SK-N-SH (cell line): ENCODE results near the gene KIF6. TPM values are rescaled to one million over a fixed set of nuclear protein-coding genes. Genes with fewer than 3 reads are reported as not detected.

ENCODE experiments used
- CTCF ChIA-PET: fragments of 300-600, 350-600 bp; formaldehyde crosslinking; extraction: SDS; loops from one replicate; lab custom pipeline; 2021; lab: Yijun Ruan, JAX
- POLR2A ChIA-PET: fragments of 350-600 bp; sonication (Branson Sonifier 250); formaldehyde crosslinking; extraction: SDS; loops from one replicate; lab custom pipeline; 2020; ENCODE audit warnings: antibody characterized with exemption, inconsistent platforms; lab: Yijun Ruan, JAX
- DNase-seq: peaks from one replicate; pipeline ENCODE4 v3.0.0; 2012
- H2AFZ ChIP-seq: fragments of 200-600 bp; sonication (generic); 2 replicates; pipeline ENCODE4 v1.8.1; 2016; ENCODE audit warnings: antibody characterized with exemption, mild to moderate bottlenecking, low read depth
- H3F3A ChIP-seq: fragments of 200-600 bp; sonication (generic); replicated peaks from 2 replicates; pipeline ENCODE3; 2016; ENCODE audit warnings: antibody characterized with exemption, mild to moderate bottlenecking; ENCODE audit not compliant: insufficient read depth
- H3K27ac ChIP-seq, 2 experiments: fragments of 200-500 bp in 1 of 2; fragments of 200-600 bp in 1 of 2; sonication (Bioruptor generic) in 1 of 2; sonication (generic), shearing (Covaris generic) in 1 of 2; 2 replicates each; pipeline versions ENCODE4 v1.5.1 to v1.6.1; 2014 to 2016; ENCODE audit warnings: low read depth in 2 of 2, inconsistent platforms in 1 of 2, low read length in 1 of 2, mild to moderate bottlenecking in 1 of 2, mixed read lengths in 1 of 2
- H3K27me3 ChIP-seq: fragments of 200-600 bp; sonication (generic), shearing (Covaris generic); 2 replicates; pipeline ENCODE4 v1.6.1; 2016; ENCODE audit warnings: mixed run types; ENCODE audit not compliant: insufficient read depth
- H3K36me3 ChIP-seq, 2 experiments: fragments of 200-500 bp in 1 of 2; fragments of 200-600 bp in 1 of 2; sonication (Bioruptor generic) in 1 of 2; sonication (generic) in 1 of 2; replicated peaks in 1 of 2; 2 replicates each; pipeline versions ENCODE3 to v1.5.1; 2014 to 2016; ENCODE audit warnings: low read length in 1 of 2, mild to moderate bottlenecking in 1 of 2; ENCODE audit not compliant: insufficient read depth in 2 of 2, control insufficient read depth in 1 of 2
- H3K4me1 ChIP-seq, 2 experiments: fragments of 200-500 bp in 1 of 2; fragments of 200-600 bp in 1 of 2; sonication (Bioruptor generic) in 1 of 2; sonication (generic), shearing (Covaris generic) in 1 of 2; 2 replicates each; pipeline versions ENCODE4 v1.5.1 to v1.6.1; 2014 to 2016; ENCODE audit warnings: low read depth in 1 of 2, low read length in 1 of 2, mixed run types in 1 of 2; ENCODE audit not compliant: insufficient read depth in 2 of 2, control insufficient read depth in 1 of 2
- H3K4me2 ChIP-seq: fragments of 200-600 bp; sonication (generic), shearing (Covaris generic); 2 replicates; pipeline ENCODE4 v1.6.1; 2017; ENCODE audit warnings: mixed run types
- H3K4me3 ChIP-seq, 2 experiments: fragments of 200-500 bp in 1 of 2; fragments of 200-600 bp in 1 of 2; sonication (Bioruptor generic) in 1 of 2; sonication (generic), shearing (Covaris generic) in 1 of 2; 2 replicates each; pipeline versions ENCODE4 v1.5.1 to v1.8.1; 2014 to 2016; ENCODE audit warnings: low read depth in 2 of 2, inconsistent platforms in 1 of 2, low read length in 1 of 2, mild to moderate bottlenecking in 1 of 2, mixed read lengths in 1 of 2, moderate library complexity in 1 of 2
- H3K79me2 ChIP-seq: fragments of 200-600 bp; sonication (generic); 2 replicates; pipeline ENCODE4 v1.8.1; 2017; ENCODE audit warnings: mild to moderate bottlenecking; ENCODE audit not compliant: insufficient read depth
- H3K9ac ChIP-seq: fragments of 200-600 bp; sonication (generic); 2 replicates; pipeline ENCODE4 v1.6.1; 2017; ENCODE audit warnings: mixed run types
- H3K9me2 ChIP-seq: fragments of 200-600 bp; sonication (generic); 2 replicates; pipeline ENCODE4 v1.6.1; 2017; ENCODE audit warnings: mixed run types
- H3K9me3 ChIP-seq: fragments of 200-600 bp; sonication (generic); 2 replicates; pipeline ENCODE4 v1.6.1; 2017; ENCODE audit warnings: mixed run types, mild to moderate bottlenecking, moderate library complexity
- H4K20me1 ChIP-seq: fragments of 200-600 bp; sonication (generic); 2 replicates; pipeline ENCODE4 v1.6.1; 2017; ENCODE audit warnings: mild to moderate bottlenecking, mixed run types; ENCODE audit not compliant: insufficient read depth
- CHD2 ChIP-seq: fragments of 150-350 bp; IDR thresholded peaks from 2 replicates; pipeline ENCODE4 v1.6.1; 2018; ENCODE audit warnings: low read length; ENCODE audit not compliant: partially characterized antibody
- ELF1 ChIP-seq: IDR thresholded peaks from 2 replicates; pipeline ENCODE4 v1.4.0; 2012
- EZH2phosphoT487 ChIP-seq: fragments of 200-600 bp; sonication (generic); IDR thresholded peaks from 2 replicates; pipeline ENCODE4 v1.6.1; 2017; ENCODE audit warnings: low read depth, mixed run types, mild to moderate bottlenecking, antibody characterized with exemption, moderate library complexity, borderline replicate concordance
- FOSL2 ChIP-seq: IDR thresholded peaks from 2 replicates; pipeline ENCODE4 v1.4.0; 2012; ENCODE audit warnings: low read depth, mild to moderate bottlenecking, moderate library complexity, borderline replicate concordance
- FOXJ3 ChIP-seq: sonication (generic); formaldehyde crosslinking; IDR thresholded peaks from 2 replicates; pipeline ENCODE4 v1.5.1; 2020; ENCODE audit warnings: mild to moderate bottlenecking, missing genetic modification reagents
- GABPA ChIP-seq: IDR thresholded peaks from 2 replicates; pipeline ENCODE4 v1.4.0; 2012; ENCODE audit warnings: low read depth, mild to moderate bottlenecking
- GATA2 ChIP-seq: sonication (generic); formaldehyde crosslinking; IDR thresholded peaks from 2 replicates; pipeline ENCODE4 v1.5.0; 2020; ENCODE audit warnings: mild to moderate bottlenecking, missing genetic modification reagents
- MEF2A ChIP-seq: IDR thresholded peaks from 2 replicates; pipeline ENCODE4 v1.4.0; 2012; ENCODE audit warnings: low read depth, borderline replicate concordance
- MXI1 ChIP-seq: IDR thresholded peaks from 2 replicates; pipeline ENCODE4 v1.6.1; 2012; ENCODE audit warnings: mild to moderate bottlenecking, low read depth, low read length, improper control_type of control experiment
- NFIC ChIP-seq: IDR thresholded peaks from 2 replicates; pipeline ENCODE4 v1.4.0; 2012; ENCODE audit warnings: borderline replicate concordance
- NRF1 ChIP-seq: IDR thresholded peaks from 2 replicates; pipeline ENCODE4 v1.6.1; 2012; ENCODE audit warnings: low read depth, mild to moderate bottlenecking, low read length
- PBX3 ChIP-seq: IDR thresholded peaks from 2 replicates; pipeline ENCODE4; 2012
- RCOR1 ChIP-seq: fragments of 150-350 bp; IDR thresholded peaks from 2 replicates; pipeline ENCODE4 v1.6.1; 2017; ENCODE audit warnings: antibody characterized with exemption, low read length
- RFX5 ChIP-seq: IDR thresholded peaks from 2 replicates; pipeline ENCODE4 v1.6.1; 2012; ENCODE audit warnings: mild to moderate bottlenecking, improper control_type of control experiment, low read length
- RXRA ChIP-seq: IDR thresholded peaks from 2 replicates; pipeline ENCODE4 v1.4.0; 2012; ENCODE audit warnings: low read depth, mild to moderate bottlenecking, borderline replicate concordance
- TCF12 ChIP-seq: IDR thresholded peaks from 2 replicates; pipeline ENCODE4 v1.4.0; 2012
- TEAD4 ChIP-seq: IDR thresholded peaks from 2 replicates; pipeline ENCODE4 v1.4.0; 2012; ENCODE audit warnings: mild to moderate bottlenecking, borderline replicate concordance; ENCODE audit not compliant: insufficient read depth
- USF2 ChIP-seq: fragments of 150-350 bp; IDR thresholded peaks from 2 replicates; pipeline ENCODE4 v1.6.1; 2017; ENCODE audit warnings: antibody characterized with exemption, low read length, low read depth, borderline replicate concordance
- YY1 ChIP-seq: IDR thresholded peaks from 2 replicates; pipeline ENCODE4 v1.4.0; 2012; ENCODE audit warnings: low read depth, mild to moderate bottlenecking
- polyA plus RNA-seq, 3 experiments: library from polyadenylated mRNA; depleted of rRNA; stranded (reverse); fragments of >200 nt; gene quantifications; 2 replicates each; pipeline ENCODE4 v1.2.3, GENCODE V29; 2012
- TF ChIP-seq, protein P1 (sequence below): IDR thresholded peaks from 2 replicates; pipeline ENCODE4 v1.4.0; 2012; ENCODE audit warnings: low read depth
- TF ChIP-seq, protein P2 (sequence below): fragments of 150-350 bp; IDR thresholded peaks from 2 replicates; pipeline ENCODE4 v1.6.1; 2016; ENCODE audit warnings: mild to moderate bottlenecking, low read depth, low read length

Gene KIF6
- polyA plus RNA-seq, 1 of the 3 experiments (the other 2 are of a cell fraction): 0.13 TPM

- TF ChIP-seq NRF1: no peak
- no peak for TF ChIP-seq RXRA
- no peak for TF ChIP-seq FOXJ3 (CRISPR knock-in tag)
- no peak for TF ChIP-seq GATA2 (CRISPR knock-in tag)
These were observed 320.9 kb downstream of the KIF6 start (continued) for GRCh38 chr6:39404312-39404711.

GRCh38 chr6:39403304-39403703 lies 321.9 kb downstream of the KIF6 start:
- H3K4me1 ChIP-seq: no peaks in the 10 kb centered on the region
- no peak overlapping the region for H3K9ac ChIP-seq
- H3K9me3 ChIP-seq: no peaks in the 10 kb centered on the region
- no peaks in the 10 kb centered on the region for H3F3A ChIP-seq
- CTCF ChIA-PET: interaction anchor here (2.0 kb wide), 1 partner anchor 8 kb away, joined by 6 read pairs; no protein-coding TSS in a partner anchor
- TF ChIP-seq NFIC (no peak), TCF12 (no peak), EZH2phosphoT487 (no peak), TEAD4 (no peak), FOSL2 (no peak), MEF2A (no peak), MXI1 (no peak), RCOR1 (no peak), PBX3 (no peak), RFX5 (no peak), GABPA (no peak), USF2 (no peak), CHD2 (no peak), ELF1 (no peak), FOXJ3 (CRISPR knock-in tag) (no peak), YY1 (no peak)
- TF ChIP-seq, protein P1, sequence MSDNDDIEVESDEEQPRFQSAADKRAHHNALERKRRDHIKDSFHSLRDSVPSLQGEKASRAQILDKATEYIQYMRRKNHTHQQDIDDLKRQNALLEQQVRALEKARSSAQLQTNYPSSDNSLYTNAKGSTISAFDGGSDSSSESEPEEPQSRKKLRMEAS: no peak
- TF ChIP-seq, protein P2, sequence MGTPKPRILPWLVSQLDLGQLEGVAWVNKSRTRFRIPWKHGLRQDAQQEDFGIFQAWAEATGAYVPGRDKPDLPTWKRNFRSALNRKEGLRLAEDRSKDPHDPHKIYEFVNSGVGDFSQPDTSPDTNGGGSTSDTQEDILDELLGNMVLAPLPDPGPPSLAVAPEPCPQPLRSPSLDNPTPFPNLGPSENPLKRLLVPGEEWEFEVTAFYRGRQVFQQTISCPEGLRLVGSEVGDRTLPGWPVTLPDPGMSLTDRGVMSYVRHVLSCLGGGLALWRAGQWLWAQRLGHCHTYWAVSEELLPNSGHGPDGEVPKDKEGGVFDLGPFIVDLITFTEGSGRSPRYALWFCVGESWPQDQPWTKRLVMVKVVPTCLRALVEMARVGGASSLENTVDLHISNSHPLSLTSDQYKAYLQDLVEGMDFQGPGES: no peak
- H3K27me3 ChIP-seq: no peaks in the 10 kb centered on the region
- no peaks in the 10 kb centered on the region for H3K36me3 ChIP-seq
- no peak overlapping the region for H3K27ac ChIP-seq
- H3K9me2 ChIP-seq: no peaks in the 10 kb centered on the region
- DNase-seq: no peak
- POLR2A ChIA-PET: no interaction called here
- no peak overlapping the region for H2AFZ ChIP-seq
- no peak overlapping the region for H3K4me2 ChIP-seq
- H4K20me1 ChIP-seq: no peaks in the 10 kb centered on the region
- H3K4me3 ChIP-seq: no peak overlapping the region
- H3K79me2 ChIP-seq: no peaks in the 10 kb centered on the region
